Tibial nerve (tissue), 4 donors: ENCODE measurements around the gene EEA1. TPM values are rescaled to one million over a fixed set of nuclear protein-coding genes. Genes with fewer than 3 reads are reported as not detected.

Experiments used
- DNase-seq, 2 donors: peaks; one replicate each; pipeline ENCODE4 v3.0.0-alpha.2; 2019; ENCODE audit warnings: low spot score in 2 of 2
- H3K27ac ChIP-seq, 4 donors: fragments of 200-600 bp; sonication (generic) in 3 of 4; one replicate each; pipeline ENCODE4 v1.5.1; 2017 to 2019; ENCODE audit warnings: mild to moderate bottlenecking in 1 of 4
- H3K27me3 ChIP-seq, 2 donors: fragments of 200-600 bp; sonication (generic) in 1 of 2; one replicate each; pipeline versions ENCODE4 v1.5.1 to v1.6.0; 2017 to 2019
- H3K36me3 ChIP-seq, 3 donors: fragments of 200-600 bp; sonication (generic); one replicate each; pipeline ENCODE4 v1.5.1; 2018 to 2019
- H3K4me1 ChIP-seq, 4 donors: fragments of 200-600 bp; sonication (generic) in 3 of 4; one replicate each; pipeline ENCODE4 v1.5.1; 2017 to 2019
- H3K4me3 ChIP-seq, 4 donors: fragments of 200-600 bp; sonication (generic) in 3 of 4; one replicate each; pipeline ENCODE4 v1.5.1; 2017 to 2019; ENCODE audit warnings: mild to moderate bottlenecking in 1 of 4, moderate library complexity in 1 of 4
- H3K9me3 ChIP-seq, 4 donors: fragments of 200-600 bp; sonication (generic) in 3 of 4; one replicate each; pipeline ENCODE4 v1.5.1; 2017 to 2019
- EP300 ChIP-seq, 2 donors: sonication (generic); formaldehyde crosslinking; IDR thresholded peaks; one replicate each; pipeline ENCODE4 v1.6.1; 2017; ENCODE audit warnings: antibody characterized with exemption in 2 of 2, mild to moderate bottlenecking in 1 of 2
- POLR2A ChIP-seq, 2 donors: fragments of 450-650 bp; IDR thresholded peaks; one replicate each; pipeline ENCODE4 v1.6.1; 2017; ENCODE audit warnings: antibody characterized with exemption in 2 of 2, mild to moderate bottlenecking in 2 of 2, moderate library complexity in 2 of 2
- WGBS, 2 donors: methylation state at CpG; one replicate each; pipeline ENCODE4 v1.1.5; 2018; 5-methylcytosine and 5-hydroxymethylcytosine counted together
- total RNA-seq, 4 donors: library from RNA; depleted of rRNA; stranded (reverse); fragments of >200 nt; gene quantifications; one replicate each; pipeline ENCODE4 v1.1.0, GENCODE V29; 2016
- TF ChIP-seq, protein P1 (sequence below), 5 experiments: fragments of 200-600 bp in 3 of 5; fragments of 450-650 bp in 2 of 5; sonication (generic) in 3 of 5; IDR thresholded peaks; one replicate each; pipeline ENCODE4 v1.5.1; 2016 to 2019; ENCODE audit warnings: antibody characterized with exemption in 5 of 5, mild to moderate bottlenecking in 3 of 5, moderate library complexity in 2 of 5

Gene EEA1
- total RNA-seq, 4 donors from 2014 or later: 18.4 to 34.8 (median 24.1) TPM

DNA sequence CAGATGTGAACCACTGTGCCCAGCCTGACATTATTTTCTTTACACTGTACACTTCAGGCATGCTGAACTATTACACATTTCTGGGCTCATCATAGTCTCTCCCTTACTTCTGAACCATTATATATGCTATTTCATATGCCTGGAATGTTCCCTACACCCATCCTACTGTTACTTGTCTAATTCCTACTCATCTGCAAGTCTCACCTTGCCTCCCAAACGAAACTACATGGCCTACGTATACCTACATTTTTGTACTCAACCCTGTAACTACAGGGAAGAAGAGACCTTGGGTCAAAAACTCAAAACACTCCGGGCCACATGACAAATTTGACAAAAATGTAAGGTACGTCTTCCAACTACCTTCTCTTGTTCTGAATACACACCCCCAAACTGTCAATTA lies 9.5 kb upstream of the EEA1 start:
- Histone ChIP-seq H3K36me3 (no peaks in the 10 kb centered on the region), H3K4me1 (peaks cover 0 to 3% (median 0%) of the 10 kb centered on the region in 4 donors), H3K9me3 (no peaks in the 10 kb centered on the region), H3K27me3 (no peaks in the 10 kb centered on the region), H3K4me3 (no peak overlapping the region), H3K27ac (no peak overlapping the region)
- no peak for DNase-seq
- 91% methylated on average over 4 of the region's 4 CpGs for WGBS, 2 donors
- TF ChIP-seq, protein P1, sequence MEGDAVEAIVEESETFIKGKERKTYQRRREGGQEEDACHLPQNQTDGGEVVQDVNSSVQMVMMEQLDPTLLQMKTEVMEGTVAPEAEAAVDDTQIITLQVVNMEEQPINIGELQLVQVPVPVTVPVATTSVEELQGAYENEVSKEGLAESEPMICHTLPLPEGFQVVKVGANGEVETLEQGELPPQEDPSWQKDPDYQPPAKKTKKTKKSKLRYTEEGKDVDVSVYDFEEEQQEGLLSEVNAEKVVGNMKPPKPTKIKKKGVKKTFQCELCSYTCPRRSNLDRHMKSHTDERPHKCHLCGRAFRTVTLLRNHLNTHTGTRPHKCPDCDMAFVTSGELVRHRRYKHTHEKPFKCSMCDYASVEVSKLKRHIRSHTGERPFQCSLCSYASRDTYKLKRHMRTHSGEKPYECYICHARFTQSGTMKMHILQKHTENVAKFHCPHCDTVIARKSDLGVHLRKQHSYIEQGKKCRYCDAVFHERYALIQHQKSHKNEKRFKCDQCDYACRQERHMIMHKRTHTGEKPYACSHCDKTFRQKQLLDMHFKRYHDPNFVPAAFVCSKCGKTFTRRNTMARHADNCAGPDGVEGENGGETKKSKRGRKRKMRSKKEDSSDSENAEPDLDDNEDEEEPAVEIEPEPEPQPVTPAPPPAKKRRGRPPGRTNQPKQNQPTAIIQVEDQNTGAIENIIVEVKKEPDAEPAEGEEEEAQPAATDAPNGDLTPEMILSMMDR (IDR thresholded peaks at IDR 0.05): no peak
- TF ChIP-seq POLR2A (IDR thresholded peaks at IDR 0.05) (no peak), EP300 (IDR thresholded peaks at IDR 0.05) (no peak)

DNA sequence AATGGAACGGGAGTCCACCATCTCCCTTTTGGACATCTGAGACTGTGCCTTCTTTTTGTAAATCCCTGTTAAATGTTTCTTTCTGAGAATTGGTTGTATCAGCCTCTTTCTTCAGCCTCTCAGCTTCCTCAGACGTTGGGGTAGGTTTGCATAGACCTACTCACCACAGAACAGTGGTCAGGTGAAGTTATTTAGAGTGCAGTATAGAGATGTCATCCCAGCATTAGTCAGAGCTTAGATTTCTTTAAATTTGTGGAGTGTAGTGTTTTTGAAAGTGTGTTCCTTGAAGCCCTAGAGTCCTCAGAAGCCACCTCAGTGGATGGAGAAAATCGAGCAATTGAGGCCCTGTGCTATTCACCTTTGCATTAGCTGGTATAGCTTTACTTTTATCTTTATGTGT lies 8.9 kb upstream of the EEA1 start:
- H3K4me1 ChIP-seq: peaks cover 0 to 2% (median 0%) of the 10 kb centered on the region in 4 donors
- no peaks in the 10 kb centered on the region for H3K27me3 ChIP-seq
- TF ChIP-seq EP300 (IDR thresholded peaks at IDR 0.05): no peak
- TF ChIP-seq, protein P1 (IDR thresholded peaks at IDR 0.05): no peak
- no peak for TF ChIP-seq POLR2A (IDR thresholded peaks at IDR 0.05)
- DNase-seq: no peak
- no peaks in the 10 kb centered on the region for H3K9me3 ChIP-seq
- 88 to 93% methylated on average over 3 of the region's 3 CpGs for WGBS, 2 donors
- H3K27ac ChIP-seq: no peak overlapping the region
- no peak overlapping the region for H3K4me3 ChIP-seq
- H3K36me3 ChIP-seq: no peaks in the 10 kb centered on the region

DNA sequence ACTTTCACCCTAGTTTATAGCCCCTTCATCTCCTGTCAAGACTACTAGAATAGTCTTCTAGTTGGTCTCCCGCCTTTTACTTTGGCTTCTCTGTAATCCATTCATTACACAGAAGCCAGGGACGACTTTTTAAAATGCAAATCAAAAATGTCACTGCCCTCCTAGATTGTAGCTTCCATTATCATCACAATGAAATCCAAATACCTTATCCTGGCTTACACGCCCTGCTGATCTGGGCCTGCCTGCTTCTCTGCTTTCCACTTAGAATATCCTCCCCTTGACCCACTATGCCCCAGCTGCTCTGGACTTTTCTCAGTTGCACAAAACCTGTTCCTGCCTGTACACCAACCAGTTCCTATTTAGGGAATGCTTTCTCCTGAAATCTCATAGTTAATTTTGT lies 4.5 kb upstream of the EEA1 start:
- no peak for DNase-seq
- peaks cover 0 to 7% (median 0%) of the 10 kb centered on the region in 4 donors for H3K4me1 ChIP-seq
- WGBS, 2 donors: 85% methylated on average over 3 of the region's 3 CpGs
- no peaks in the 10 kb centered on the region for H3K36me3 ChIP-seq
- H3K4me3 ChIP-seq: no peak overlapping the region
- TF ChIP-seq, protein P1 (IDR thresholded peaks at IDR 0.05): no peak
- TF ChIP-seq POLR2A (IDR thresholded peaks at IDR 0.05): no peak
- no peaks in the 10 kb centered on the region for H3K9me3 ChIP-seq
- H3K27me3 ChIP-seq: no peaks in the 10 kb centered on the region
- no peak overlapping the region for H3K27ac ChIP-seq

DNA sequence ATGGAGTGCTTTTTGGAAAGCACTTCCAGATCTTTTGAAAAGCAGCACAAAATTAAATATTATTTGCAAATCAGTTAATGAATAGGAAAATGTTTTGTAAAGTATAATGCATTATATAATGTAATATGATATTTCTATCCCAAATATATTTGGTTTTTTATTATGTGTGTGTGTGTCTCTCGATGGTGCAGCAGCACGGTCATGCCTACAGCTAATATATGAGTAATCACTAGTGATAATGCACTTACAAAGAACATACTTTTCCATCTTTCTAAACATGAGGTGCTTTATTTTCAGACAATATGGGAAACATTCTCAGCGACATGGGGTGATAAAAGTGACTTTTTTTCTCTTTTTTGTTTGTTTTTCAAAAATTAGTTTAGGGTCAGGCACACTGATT lies 1.3 kb upstream of the EEA1 start:
- no peaks in the 10 kb centered on the region for H3K9me3 ChIP-seq
- H3K27ac ChIP-seq: peak overlapping the region in 3 of 4 donors; percentile 98 to 99 (median 98)
- peak overlapping the region in 3 of 4 donors; percentile 62 to 94 (median 80) for H3K4me3 ChIP-seq
- TF ChIP-seq, protein P1 (IDR thresholded peaks at IDR 0.05): no peak
- TF ChIP-seq EP300 (IDR thresholded peaks at IDR 0.05) (no peak), POLR2A (IDR thresholded peaks at IDR 0.05) (no peak)
- H3K4me1 ChIP-seq: peaks cover 0 to 36% (median 18%) of the 10 kb centered on the region in 4 donors
- no peak for DNase-seq
- no peaks in the 10 kb centered on the region for H3K27me3 ChIP-seq
- 58 to 65% methylated on average over 3 of the region's 3 CpGs for WGBS, 2 donors
- no peaks in the 10 kb centered on the region for H3K36me3 ChIP-seq

DNA sequence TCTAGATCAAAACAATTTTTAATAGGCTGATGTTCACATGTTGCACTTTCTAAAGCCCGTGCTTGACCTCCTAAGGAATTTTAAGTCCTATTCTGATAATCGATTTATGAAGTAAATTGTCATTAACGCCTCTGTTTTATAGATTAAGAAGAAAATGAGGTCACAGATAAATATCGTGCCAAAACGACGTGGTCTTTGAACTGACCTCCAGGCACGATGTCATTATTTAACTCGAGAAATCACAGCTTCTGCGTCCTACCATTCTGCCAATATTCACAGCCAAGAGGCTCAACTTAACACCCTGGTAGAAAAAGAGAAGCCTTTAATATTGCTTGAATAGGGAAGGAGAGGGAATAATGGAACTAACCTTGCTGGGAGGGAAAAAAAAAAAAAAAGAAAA lies 888 bp upstream of the EEA1 start:
- H3K4me1 ChIP-seq: peaks cover 0 to 40% (median 20%) of the 10 kb centered on the region in 4 donors
- H3K36me3 ChIP-seq: no peaks in the 10 kb centered on the region
- 2 to 8% methylated on average over 9 of the region's 9 CpGs for WGBS, 2 donors
- TF ChIP-seq POLR2A (IDR thresholded peaks at IDR 0.05) (no peak), EP300 (IDR thresholded peaks at IDR 0.05) (no peak)
- TF ChIP-seq, protein P1 (IDR thresholded peaks at IDR 0.05): no peak
- H3K4me3 ChIP-seq: peak overlapping the region; percentile 62 to 94 (median 82)
- H3K9me3 ChIP-seq: no peaks in the 10 kb centered on the region
- peak overlapping the region; percentile 98 to 99 (median 98) for H3K27ac ChIP-seq
- no peaks in the 10 kb centered on the region for H3K27me3 ChIP-seq
- peak in 1 of 2 donors; percentile 7 for DNase-seq
